Chondrocyte (in vitro differentiated cells): ENCODE measurements around the gene AUTS2. TPM values are rescaled to one million over a fixed set of nuclear protein-coding genes. Genes with fewer than 3 reads are reported as not detected.

Experiments
- DNase-seq: peaks from one replicate; pipeline ENCODE4 v3.0.0; 2021; ENCODE audit warnings: mixed read lengths, low spot score
- H3K27ac Mint-ChIP-seq: one replicate; pipeline ENCODE4 v1.8.0; 2021; ENCODE audit warnings: mild to moderate bottlenecking, moderate library complexity, mixed read lengths; ENCODE audit not compliant: unreplicated experiment
- H3K27me3 Mint-ChIP-seq: 2 replicates; pipeline ENCODE4 v1.8.0; 2021; ENCODE audit warnings: low read depth, mixed read lengths
- H3K36me3 Mint-ChIP-seq: 2 replicates; pipeline ENCODE4 v1.8.0; 2021; ENCODE audit warnings: low read depth, mixed read lengths
- H3K4me1 Mint-ChIP-seq: 2 replicates; pipeline ENCODE4 v1.8.0; 2021; ENCODE audit warnings: low read depth, mild to moderate bottlenecking, mixed read lengths
- H3K4me3 Mint-ChIP-seq: one replicate; pipeline ENCODE4 v1.8.0; 2021; ENCODE audit warnings: mild to moderate bottlenecking, moderate library complexity, mixed read lengths; ENCODE audit not compliant: unreplicated experiment
- H3K9me3 Mint-ChIP-seq: 2 replicates; pipeline ENCODE4 v1.8.0; 2021; ENCODE audit warnings: low read depth, mixed read lengths
- total RNA-seq: library from RNA; stranded (reverse); gene quantifications from 3 replicates; pipeline ENCODE4 v1.2.1, GENCODE V29; 2021
- TF ChIP-seq, protein P1 (sequence below): fragments of 200-600 bp; sonication (generic); IDR thresholded peaks from 2 replicates; pipeline ENCODE4 v1.5.0; 2021; ENCODE audit warnings: antibody characterized with exemption, mild to moderate bottlenecking, moderate library complexity

Gene AUTS2
- total RNA-seq, 1 donor from 2014 or later, result 31.5 TPM

DNA sequence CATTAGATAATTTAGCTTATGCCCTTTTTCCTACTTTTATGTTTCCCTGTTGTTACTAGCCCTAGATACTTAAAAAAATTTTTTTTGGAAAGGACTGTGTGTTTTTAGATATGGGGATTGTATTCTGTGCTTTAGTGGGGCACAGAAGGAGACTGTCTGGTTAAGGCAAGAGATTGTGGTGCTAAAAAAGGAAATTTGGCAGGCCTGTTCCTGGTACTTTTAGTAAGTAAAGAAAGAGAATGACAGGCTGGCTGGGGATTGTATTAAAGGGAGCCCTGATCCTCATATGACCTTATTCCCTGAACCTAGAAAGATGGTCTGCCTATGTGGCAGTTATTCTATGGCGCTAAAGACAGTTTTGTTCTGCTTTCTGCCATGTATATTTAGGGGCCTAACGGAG, 74.8 kb downstream of the AUTS2 start:
- Mint-ChIP-seq H3K27ac (peak overlapping the region; percentile 18), H3K4me3 (no peak overlapping the region), H3K36me3 (no peaks in the 10 kb centered on the region), H3K4me1 (peaks cover 49% of the 10 kb centered on the region), H3K9me3 (no peaks in the 10 kb centered on the region), H3K27me3 (no peaks in the 10 kb centered on the region)
- TF ChIP-seq, protein P1, sequence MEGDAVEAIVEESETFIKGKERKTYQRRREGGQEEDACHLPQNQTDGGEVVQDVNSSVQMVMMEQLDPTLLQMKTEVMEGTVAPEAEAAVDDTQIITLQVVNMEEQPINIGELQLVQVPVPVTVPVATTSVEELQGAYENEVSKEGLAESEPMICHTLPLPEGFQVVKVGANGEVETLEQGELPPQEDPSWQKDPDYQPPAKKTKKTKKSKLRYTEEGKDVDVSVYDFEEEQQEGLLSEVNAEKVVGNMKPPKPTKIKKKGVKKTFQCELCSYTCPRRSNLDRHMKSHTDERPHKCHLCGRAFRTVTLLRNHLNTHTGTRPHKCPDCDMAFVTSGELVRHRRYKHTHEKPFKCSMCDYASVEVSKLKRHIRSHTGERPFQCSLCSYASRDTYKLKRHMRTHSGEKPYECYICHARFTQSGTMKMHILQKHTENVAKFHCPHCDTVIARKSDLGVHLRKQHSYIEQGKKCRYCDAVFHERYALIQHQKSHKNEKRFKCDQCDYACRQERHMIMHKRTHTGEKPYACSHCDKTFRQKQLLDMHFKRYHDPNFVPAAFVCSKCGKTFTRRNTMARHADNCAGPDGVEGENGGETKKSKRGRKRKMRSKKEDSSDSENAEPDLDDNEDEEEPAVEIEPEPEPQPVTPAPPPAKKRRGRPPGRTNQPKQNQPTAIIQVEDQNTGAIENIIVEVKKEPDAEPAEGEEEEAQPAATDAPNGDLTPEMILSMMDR, result no peak
- DNase-seq, result no peak

DNA sequence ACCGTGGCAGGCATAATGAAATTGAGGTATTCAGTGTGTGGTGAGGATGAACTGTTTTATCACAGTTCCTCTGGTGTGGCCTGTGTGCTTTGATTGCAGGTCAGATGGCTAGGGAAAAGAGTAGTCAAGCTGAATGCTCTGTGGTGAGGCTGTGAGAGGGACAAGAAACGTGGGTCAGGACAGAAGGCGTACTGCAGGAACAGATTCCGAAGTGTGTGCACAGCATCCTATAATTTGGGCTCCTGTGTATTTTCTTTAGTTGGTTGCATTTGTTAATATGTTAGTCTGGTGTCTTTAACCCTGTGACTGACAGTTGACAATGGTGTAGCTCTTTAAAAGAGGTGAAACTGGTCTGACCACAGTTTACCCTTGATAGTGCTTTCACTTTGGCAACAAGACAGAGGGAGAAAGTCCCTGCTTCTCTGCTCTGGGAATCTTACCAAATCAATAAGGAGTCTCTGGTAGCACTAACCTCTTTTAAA, 76.5 kb downstream of the AUTS2 start:
- no peak overlapping the region for H3K4me3 Mint-ChIP-seq
- H3K36me3 Mint-ChIP-seq, result no peaks in the 10 kb centered on the region
- DNase-seq, result no peak
- peaks cover 44% of the 10 kb centered on the region for H3K4me1 Mint-ChIP-seq
- H3K27me3 Mint-ChIP-seq, result no peaks in the 10 kb centered on the region
- H3K9me3 Mint-ChIP-seq, result no peaks in the 10 kb centered on the region
- H3K27ac Mint-ChIP-seq, result no peak overlapping the region
- TF ChIP-seq, protein P1, result no peak

DNA sequence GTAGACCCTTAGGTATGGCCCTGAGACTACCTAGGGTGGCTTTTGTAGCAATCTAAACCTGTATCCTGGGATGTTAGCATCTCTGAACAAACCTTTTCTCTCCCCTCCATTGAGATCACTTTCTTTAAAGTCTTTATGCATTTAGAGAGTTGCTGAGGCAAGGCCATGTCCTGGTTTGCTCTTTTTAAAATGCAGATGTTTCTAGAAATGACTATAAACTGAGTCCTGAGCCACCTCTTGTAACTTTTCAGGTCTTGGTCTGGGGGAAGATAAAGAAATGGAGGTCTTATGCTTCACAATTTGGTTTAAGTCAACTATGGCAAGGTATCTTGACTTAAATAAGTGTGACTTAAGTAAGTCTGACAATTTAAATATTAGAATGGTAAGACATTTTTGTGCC, 78.0 kb downstream of the AUTS2 start:
- no peak overlapping the region for H3K27ac Mint-ChIP-seq
- TF ChIP-seq, protein P1, result no peak
- H3K9me3 Mint-ChIP-seq, result no peaks in the 10 kb centered on the region
- no peak overlapping the region for H3K4me3 Mint-ChIP-seq
- no peaks in the 10 kb centered on the region for H3K27me3 Mint-ChIP-seq
- DNase-seq, result no peak
- no peaks in the 10 kb centered on the region for H3K36me3 Mint-ChIP-seq
- H3K4me1 Mint-ChIP-seq, result peaks cover 29% of the 10 kb centered on the region

DNA sequence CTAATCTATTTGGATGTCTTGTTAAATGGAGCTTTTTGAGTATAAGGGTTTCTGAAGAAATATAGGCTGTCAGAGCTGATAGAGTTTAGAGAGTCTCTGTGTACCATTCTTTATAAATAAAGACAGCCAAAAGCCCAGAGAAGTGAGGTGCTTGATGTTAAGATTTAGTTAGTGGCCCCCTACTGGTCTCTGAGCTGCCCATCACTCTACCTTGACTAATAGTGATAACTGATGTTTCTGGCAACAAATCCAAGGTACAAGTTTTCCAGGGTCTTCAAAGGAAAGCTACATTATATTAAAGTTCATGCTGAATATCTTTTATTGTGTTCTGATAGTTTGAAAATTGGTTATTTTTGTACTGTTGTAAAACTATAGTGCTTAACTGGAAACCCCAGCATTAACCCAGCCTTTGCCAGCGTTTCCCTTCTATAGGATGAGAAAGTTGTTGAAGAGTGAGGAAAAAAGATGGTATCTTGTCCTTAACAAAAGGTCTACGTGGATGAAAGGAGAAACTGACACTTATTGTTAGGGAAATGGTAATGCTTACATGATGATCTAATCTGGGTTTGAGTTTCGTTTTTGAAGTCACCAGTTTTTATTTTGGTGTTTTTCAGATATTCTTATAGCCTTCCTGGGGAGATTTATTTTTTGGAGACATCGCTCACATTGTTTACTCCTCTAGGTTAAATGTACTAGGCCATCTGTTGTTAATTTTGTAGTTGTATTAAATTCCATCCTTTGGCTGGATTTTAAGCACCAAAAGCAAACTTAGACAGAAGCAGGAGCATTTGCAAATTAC, 79.0 kb downstream of the AUTS2 start:
- Mint-ChIP-seq H3K4me3 (no peak overlapping the region), H3K27ac (no peak overlapping the region), H3K36me3 (no peaks in the 10 kb centered on the region), H3K4me1 (peaks cover 23% of the 10 kb centered on the region), H3K9me3 (no peaks in the 10 kb centered on the region), H3K27me3 (no peaks in the 10 kb centered on the region)
- TF ChIP-seq, protein P1, result peak; percentile 69
- no peak for DNase-seq

DNA sequence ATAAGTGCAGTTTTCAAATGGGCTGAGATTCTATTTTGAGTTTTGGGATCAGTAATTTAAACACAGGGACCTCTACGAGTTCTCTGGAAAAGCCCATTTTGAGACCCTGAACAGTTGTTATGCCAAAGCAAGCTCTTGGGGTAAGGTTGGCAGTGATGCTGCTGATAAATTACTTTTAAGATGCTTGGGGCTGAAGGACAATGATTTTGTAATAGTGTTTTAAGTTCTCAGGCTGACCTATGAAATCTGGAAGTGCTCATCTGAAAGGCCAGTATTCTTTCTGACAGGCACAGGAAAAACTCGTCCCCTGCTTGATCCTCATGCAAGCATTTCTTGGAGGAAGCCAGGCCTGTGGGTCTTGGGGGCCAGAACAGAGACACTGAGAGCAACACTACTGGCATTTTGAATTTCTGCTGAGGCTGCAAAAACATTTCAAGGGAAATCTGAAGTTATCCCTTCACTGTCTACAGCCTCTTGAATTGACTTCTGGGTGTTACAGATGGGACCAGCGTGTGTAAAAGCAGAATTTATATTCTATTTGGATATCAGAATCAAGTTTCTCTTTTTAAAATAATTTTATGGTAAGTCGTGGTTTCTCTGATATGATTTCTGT, 79.7 kb downstream of the AUTS2 start:
- DNase-seq, result no peak
- Mint-ChIP-seq H3K27ac (no peak overlapping the region), H3K27me3 (no peaks in the 10 kb centered on the region), H3K36me3 (no peaks in the 10 kb centered on the region), H3K4me3 (no peak overlapping the region), H3K9me3 (no peaks in the 10 kb centered on the region), H3K4me1 (peaks cover 24% of the 10 kb centered on the region)
- TF ChIP-seq, protein P1, result no peak
